K562 (cell line): Measurements from ENCODE around the gene PPP1CA. TPM values are rescaled to one million over a fixed set of nuclear protein-coding genes. Genes with fewer than 3 reads are reported as not detected.

Source experiments
- BACH1 ChIP-seq: fragments of 200-800 bp; sonication (Bioruptor generic); IDR thresholded peaks from 2 replicates; pipeline ENCODE4 v1.6.1; 2016; ENCODE audit warnings: missing genetic modification characterization, missing compliant biosample characterization
- C11orf30 ChIP-seq: fragments of 450-650 bp; IDR thresholded peaks from 2 replicates; pipeline ENCODE4 v1.6.1; 2016; ENCODE audit warnings: low read depth, mild to moderate bottlenecking
- CHCHD3 ChIP-seq: fragments of 250-450 bp; sonication (Bioruptor Pico); IDR thresholded peaks from 2 replicates; pipeline ENCODE4 v2.1.2; 2022; ENCODE audit warnings: mild to moderate bottlenecking
- ETV1 ChIP-seq: fragments of 450-650 bp; conservative IDR thresholded peaks from 2 replicates; pipeline ENCODE4 v1.6.1; 2016; ENCODE audit warnings: missing genetic modification characterization, control low read depth, low read depth, missing compliant biosample characterization
- EWSR1 ChIP-seq: fragments of 450-650 bp; IDR thresholded peaks from 2 replicates; pipeline ENCODE4 v1.6.1; 2018; ENCODE audit warnings: borderline replicate concordance, mild to moderate bottlenecking, low read depth, moderate library complexity; ENCODE audit not compliant: partially characterized antibody
- HDAC3 ChIP-seq: fragments of 450-650 bp; IDR thresholded peaks from 2 replicates; pipeline ENCODE4 v1.6.1; 2018; ENCODE audit warnings: borderline replicate concordance, mild to moderate bottlenecking, moderate library complexity; ENCODE audit not compliant: partially characterized antibody
- HNRNPH1 ChIP-seq: fragments of 200-400 bp; formaldehyde crosslinking; optimal IDR thresholded peaks from 2 replicates; pipeline ENCODE3; 2017; ENCODE audit warnings: low read depth, mild to moderate bottlenecking, low read length, moderate library complexity
- HOXB6 ChIP-seq: fragments of 250-450 bp; sonication (Bioruptor Pico); IDR thresholded peaks from 2 replicates; pipeline ENCODE4 v1.5.1; 2022; ENCODE audit warnings: mild to moderate bottlenecking, borderline replicate concordance
- IFI16 ChIP-seq: fragments of 250-450 bp; sonication (Bioruptor Pico); IDR thresholded peaks from 2 replicates; pipeline ENCODE4 v2.1.2; 2022; ENCODE audit warnings: mild to moderate bottlenecking, inconsistent platforms
- KDM4B ChIP-seq, 2 experiments: fragments of 450-650 bp in 1 of 2; sonication (generic) in 1 of 2; IDR thresholded peaks; 2 replicates each; pipeline ENCODE4 v1.6.1; 2016 to 2017; ENCODE audit warnings: borderline replicate concordance in 2 of 2, antibody characterized with exemption in 1 of 2, low read depth in 1 of 2, mild to moderate bottlenecking in 1 of 2
- MCM7 ChIP-seq, 2 experiments: fragments of 450-650 bp; IDR thresholded peaks; 2 replicates each; pipeline ENCODE4 v1.6.1; 2016 to 2018
- RBM25 ChIP-seq: fragments of 200-400 bp; formaldehyde crosslinking; IDR thresholded peaks from 2 replicates; pipeline ENCODE4 v1.6.1; 2018; ENCODE audit warnings: low read length, low read depth, moderate library complexity; ENCODE audit not compliant: severe bottlenecking
- TCF7 ChIP-seq: sonication (generic); IDR thresholded peaks from 2 replicates; pipeline ENCODE4 v1.6.1; 2016; ENCODE audit warnings: antibody characterized with exemption, borderline replicate concordance
- ZBTB7A ChIP-seq: IDR thresholded peaks from 2 replicates; pipeline ENCODE4 v1.6.1; 2011; ENCODE audit warnings: low read depth, mild to moderate bottlenecking, low read length, moderate library complexity, borderline replicate concordance; ENCODE audit not compliant: control insufficient read depth
- ZNF217 ChIP-seq: sonication (generic); formaldehyde crosslinking; IDR thresholded peaks from 2 replicates; pipeline ENCODE4 v1.8.0; 2022; ENCODE audit warnings: mild to moderate bottlenecking, missing genetic modification reagents
- polyA plus RNA-seq, 8 experiments: library from polyadenylated mRNA; depleted of rRNA in 4 of 8; stranded (reverse) in 5 of 8; unstranded in 3 of 8; fragments of >200 nt; fragmentation: Nextera tagmentation in 2 of 8; fragmentation: Illumina TruSeq in 1 of 8; extraction: Ambion mirVana in 2 of 8; extraction: Trizol in 1 of 8; gene quantifications; 2 replicates each; pipeline versions ENCODE4 v1.2.1 to v1.2.3, GENCODE V29; 2011 to 2014; ENCODE audit warnings: inconsistent platforms in 1 of 8, missing spikeins in 1 of 8
- total RNA-seq, 7 experiments: library from RNA; depleted of rRNA in 6 of 7; stranded (reverse); fragments of >200 nt in 6 of 7; fragmentation: Illumina TruSeq in 2 of 7; extraction: Trizol in 2 of 7; gene quantifications; 2 replicates each; pipeline versions ENCODE4 v1.2.1 to v1.2.3, GENCODE V29; 2011 to 2021; ENCODE audit warnings: low replicate concordance in 1 of 7
- TF ChIP-seq, protein P1 (sequence below): IDR thresholded peaks from 2 replicates; pipeline ENCODE4 v1.6.1; 2012; ENCODE audit warnings: low read depth, low read length, improper control_type of control experiment, borderline replicate concordance
- TF ChIP-seq, protein P2 (sequence below): fragments of 450-650 bp; IDR thresholded peaks from 2 replicates; pipeline ENCODE4 v1.6.1; 2016; ENCODE audit warnings: borderline replicate concordance
- TF ChIP-seq, protein P3 (sequence below): fragments of 450-650 bp; IDR thresholded peaks from 2 replicates; pipeline ENCODE4 v1.6.1; 2018; ENCODE audit warnings: mild to moderate bottlenecking, low read depth; ENCODE audit not compliant: partially characterized antibody
- TF ChIP-seq, protein P4 (sequence below): sonication (generic); formaldehyde crosslinking; IDR thresholded peaks from 2 replicates; pipeline ENCODE4 v1.8.0; 2022; ENCODE audit warnings: missing genetic modification reagents, mild to moderate bottlenecking, borderline replicate concordance

PPP1CA gene
- total and polyA plus RNA-seq, 9 of the 15 experiments (the other 6 are each of a cell fraction or from before 2014, with no cell fraction given), result 18.2 to 242 (median 188) TPM

DNA sequence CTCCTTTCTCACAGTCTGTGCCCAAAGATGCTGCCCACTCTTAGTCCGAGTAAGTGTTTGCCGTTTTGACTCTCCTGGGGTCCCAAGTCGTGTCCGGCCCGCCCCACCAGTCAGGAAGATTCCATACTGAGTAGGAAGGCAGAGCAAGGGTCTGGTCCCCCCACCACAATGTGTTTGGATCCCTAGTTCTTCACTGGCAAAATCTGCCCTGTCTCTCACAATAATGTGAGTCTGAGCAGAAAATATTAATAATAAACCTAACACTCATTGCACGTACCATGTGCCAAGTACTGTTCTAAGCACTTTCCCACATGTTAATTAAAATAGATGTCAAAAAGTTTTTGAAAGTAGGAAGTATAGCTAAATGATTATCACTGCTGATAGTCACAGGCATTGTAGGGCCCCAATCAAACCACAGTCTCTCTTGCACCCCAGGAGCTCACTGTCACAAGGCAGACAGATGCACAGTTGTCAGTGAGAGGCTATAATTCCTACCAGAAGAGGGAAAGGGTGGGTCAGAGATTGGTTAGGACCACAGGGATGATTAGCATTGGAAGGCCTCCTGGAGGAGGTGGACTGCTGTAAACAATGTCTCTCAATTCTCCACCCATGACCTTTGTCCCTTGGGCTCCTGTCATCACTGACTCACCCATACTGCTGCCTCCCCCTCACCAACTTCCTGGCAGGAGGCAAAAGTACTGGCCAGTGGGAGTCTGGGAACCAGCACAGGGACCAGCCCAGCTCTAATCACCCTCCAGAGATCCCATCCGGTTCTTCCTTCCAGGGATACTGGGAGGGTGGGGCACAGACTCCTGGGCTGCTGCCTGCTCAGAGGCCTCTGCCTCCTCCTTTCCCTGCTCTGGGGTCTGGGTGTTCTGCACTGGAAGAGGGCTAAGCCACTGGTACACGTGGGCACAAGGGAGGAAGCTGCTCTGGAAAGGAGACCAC, 47.3 kb downstream of the PPP1CA start (continued):
- TF ChIP-seq IFI16 (no peak), ZBTB7A (peak; percentile 79), KDM4B (IDR thresholded peaks at IDR 0.05; ENCODE audit: borderline replicate concordance in 2 of 2, low read depth in 1 of 2) (no peak), ZNF217 (CRISPR knock-in tag) (no peak), BACH1 (tag) (peak; percentile 79; the same call in 1 of the 2 replicates), TCF7 (no peak), MCM7 (IDR thresholded peaks at IDR 0.05) (no peak), C11orf30 (no peak), ETV1 (tag) (peak; percentile 82), CHCHD3 (CRISPR knock-in tag) (no peak), HDAC3 (no peak), HOXB6 (CRISPR knock-in tag) (no peak), EWSR1 (no peak), RBM25 (no peak), HNRNPH1 (no peak)
- TF ChIP-seq, protein P1, sequence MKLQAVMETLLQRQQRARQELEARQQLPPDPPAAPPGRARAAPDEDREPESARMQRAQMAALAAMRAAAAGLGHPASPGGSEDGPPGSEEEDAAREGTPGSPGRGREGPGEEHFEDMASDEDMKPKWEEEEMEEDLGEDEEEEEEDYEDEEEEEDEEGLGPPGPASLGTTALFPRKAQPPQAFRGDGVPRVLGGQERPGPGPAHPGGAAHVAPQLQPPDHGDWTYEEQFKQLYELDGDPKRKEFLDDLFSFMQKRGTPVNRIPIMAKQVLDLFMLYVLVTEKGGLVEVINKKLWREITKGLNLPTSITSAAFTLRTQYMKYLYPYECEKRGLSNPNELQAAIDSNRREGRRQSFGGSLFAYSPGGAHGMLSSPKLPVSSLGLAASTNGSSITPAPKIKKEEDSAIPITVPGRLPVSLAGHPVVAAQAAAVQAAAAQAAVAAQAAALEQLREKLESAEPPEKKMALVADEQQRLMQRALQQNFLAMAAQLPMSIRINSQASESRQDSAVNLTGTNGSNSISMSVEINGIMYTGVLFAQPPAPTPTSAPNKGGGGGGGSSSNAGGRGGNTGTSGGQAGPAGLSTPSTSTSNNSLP, result no peak
- TF ChIP-seq, protein P2, sequence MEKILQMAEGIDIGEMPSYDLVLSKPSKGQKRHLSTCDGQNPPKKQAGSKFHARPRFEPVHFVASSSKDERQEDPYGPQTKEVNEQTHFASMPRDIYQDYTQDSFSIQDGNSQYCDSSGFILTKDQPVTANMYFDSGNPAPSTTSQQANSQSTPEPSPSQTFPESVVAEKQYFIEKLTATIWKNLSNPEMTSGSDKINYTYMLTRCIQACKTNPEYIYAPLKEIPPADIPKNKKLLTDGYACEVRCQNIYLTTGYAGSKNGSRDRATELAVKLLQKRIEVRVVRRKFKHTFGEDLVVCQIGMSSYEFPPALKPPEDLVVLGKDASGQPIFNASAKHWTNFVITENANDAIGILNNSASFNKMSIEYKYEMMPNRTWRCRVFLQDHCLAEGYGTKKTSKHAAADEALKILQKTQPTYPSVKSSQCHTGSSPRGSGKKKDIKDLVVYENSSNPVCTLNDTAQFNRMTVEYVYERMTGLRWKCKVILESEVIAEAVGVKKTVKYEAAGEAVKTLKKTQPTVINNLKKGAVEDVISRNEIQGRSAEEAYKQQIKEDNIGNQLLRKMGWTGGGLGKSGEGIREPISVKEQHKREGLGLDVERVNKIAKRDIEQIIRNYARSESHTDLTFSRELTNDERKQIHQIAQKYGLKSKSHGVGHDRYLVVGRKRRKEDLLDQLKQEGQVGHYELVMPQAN, result no peak
- TF ChIP-seq, protein P3, sequence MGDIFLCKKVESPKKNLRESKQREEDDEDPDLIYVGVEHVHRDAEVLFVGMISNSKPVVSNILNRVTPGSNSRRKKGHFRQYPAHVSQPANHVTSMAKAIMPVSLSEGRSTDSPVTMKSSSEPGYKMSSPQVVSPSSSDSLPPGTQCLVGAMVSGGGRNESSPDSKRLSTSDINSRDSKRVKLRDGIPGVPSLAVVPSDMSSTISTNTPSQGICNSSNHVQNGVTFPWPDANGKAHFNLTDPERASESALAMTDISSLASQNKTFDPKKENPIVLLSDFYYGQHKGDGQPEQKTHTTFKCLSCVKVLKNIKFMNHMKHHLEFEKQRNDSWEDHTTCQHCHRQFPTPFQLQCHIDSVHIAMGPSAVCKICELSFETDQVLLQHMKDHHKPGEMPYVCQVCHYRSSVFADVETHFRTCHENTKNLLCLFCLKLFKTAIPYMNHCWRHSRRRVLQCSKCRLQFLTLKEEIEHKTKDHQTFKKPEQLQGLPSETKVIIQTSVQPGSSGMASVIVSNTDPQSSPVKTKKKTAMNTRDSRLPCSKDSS, result no peak
- TF ChIP-seq, protein P4, sequence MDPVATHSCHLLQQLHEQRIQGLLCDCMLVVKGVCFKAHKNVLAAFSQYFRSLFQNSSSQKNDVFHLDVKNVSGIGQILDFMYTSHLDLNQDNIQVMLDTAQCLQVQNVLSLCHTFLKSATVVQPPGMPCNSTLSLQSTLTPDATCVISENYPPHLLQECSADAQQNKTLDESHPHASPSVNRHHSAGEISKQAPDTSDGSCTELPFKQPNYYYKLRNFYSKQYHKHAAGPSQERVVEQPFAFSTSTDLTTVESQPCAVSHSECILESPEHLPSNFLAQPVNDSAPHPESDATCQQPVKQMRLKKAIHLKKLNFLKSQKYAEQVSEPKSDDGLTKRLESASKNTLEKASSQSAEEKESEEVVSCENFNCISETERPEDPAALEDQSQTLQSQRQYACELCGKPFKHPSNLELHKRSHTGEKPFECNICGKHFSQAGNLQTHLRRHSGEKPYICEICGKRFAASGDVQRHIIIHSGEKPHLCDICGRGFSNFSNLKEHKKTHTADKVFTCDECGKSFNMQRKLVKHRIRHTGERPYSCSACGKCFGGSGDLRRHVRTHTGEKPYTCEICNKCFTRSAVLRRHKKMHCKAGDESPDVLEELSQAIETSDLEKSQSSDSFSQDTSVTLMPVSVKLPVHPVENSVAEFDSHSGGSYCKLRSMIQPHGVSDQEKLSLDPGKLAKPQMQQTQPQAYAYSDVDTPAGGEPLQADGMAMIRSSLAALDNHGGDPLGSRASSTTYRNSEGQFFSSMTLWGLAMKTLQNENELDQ (CRISPR knock-in tag), result no peak
